CD4-positive, alpha-beta T cell (primary cell): ENCODE data around the gene GDF2. TPM values are rescaled to one million over a fixed set of nuclear protein-coding genes. Genes with fewer than 3 reads are reported as not detected.

Experiments
- ATAC-seq: fragments of 200-7000 bp; cut with Tn5 transposase; one replicate; pipeline ENCODE4 v1.10.0; 2022; ENCODE audit warnings: mild to moderate bottlenecking; ENCODE audit not compliant: poor library complexity
- CTCF ChIA-PET: fragments of 350-600 bp; sonication (Branson Sonifier 250); formaldehyde crosslinking; loops from one replicate; lab custom pipeline; 2021; ENCODE audit warnings: antibody characterized with exemption, inconsistent platforms; lab: Charles Lee
- POLR2A ChIA-PET: fragments of 350-600 bp; sonication (Branson Sonifier 250); formaldehyde crosslinking; loops from one replicate; lab custom pipeline; 2021; ENCODE audit warnings: antibody characterized with exemption, inconsistent platforms; lab: Charles Lee
- DNase-seq, 14 experiments: peaks; one replicate each; pipeline ENCODE4 v3.0.0-alpha.2; 2013 to 2020; ENCODE audit warnings: mixed read lengths in 2 of 14
- H3K27ac ChIP-seq, 2 donors: one replicate each; pipeline versions ENCODE4 v1.5.1 to v1.7.0; 2013; ENCODE audit warnings: low read length in 2 of 2, low read depth in 1 of 2, mild to moderate bottlenecking in 1 of 2
- H3K27me3 ChIP-seq, 2 experiments: 1 replicate in 1 of 2; 2 replicates in 1 of 2; pipeline versions ENCODE4 v1.6.1 to v1.7.0; 2013; ENCODE audit warnings: low read length in 2 of 2, control low read depth in 1 of 2, mild to moderate bottlenecking in 1 of 2, moderate library complexity in 1 of 2; ENCODE audit not compliant: insufficient read depth in 2 of 2, control insufficient read depth in 1 of 2
- H3K36me3 ChIP-seq: one replicate; pipeline ENCODE4 v1.6.1; 2013; ENCODE audit warnings: low read length, control low read depth; ENCODE audit not compliant: insufficient read depth
- H3K4me1 ChIP-seq: one replicate; pipeline ENCODE4 v1.6.1; 2013; ENCODE audit warnings: low read length, control low read depth; ENCODE audit not compliant: insufficient read depth
- H3K4me3 ChIP-seq: one replicate; pipeline ENCODE4 v1.5.1; 2013; ENCODE audit warnings: mild to moderate bottlenecking, low read length, moderate library complexity
- H3K9me3 ChIP-seq, 2 experiments: 1 replicate in 1 of 2; 2 replicates in 1 of 2; pipeline versions ENCODE4 v1.6.1 to v1.7.0; 2013; ENCODE audit warnings: low read length in 2 of 2, mild to moderate bottlenecking in 2 of 2, control low read depth in 1 of 2, moderate library complexity in 1 of 2; ENCODE audit not compliant: control insufficient read depth in 1 of 2, insufficient read depth in 1 of 2
- H3K27ac Mint-ChIP-seq: one replicate; pipeline ENCODE4 v1.8.0; 2020; ENCODE audit warnings: mixed read lengths
- H3K27me3 Mint-ChIP-seq: one replicate; pipeline ENCODE4 v1.8.0; 2021; ENCODE audit warnings: mixed read lengths
- H3K36me3 Mint-ChIP-seq: one replicate; pipeline ENCODE4 v1.8.0; 2021; ENCODE audit warnings: low read depth, mixed read lengths
- H3K4me1 Mint-ChIP-seq: one replicate; pipeline ENCODE4 v1.8.0; 2021; ENCODE audit warnings: low read depth, mixed read lengths
- H3K4me3 Mint-ChIP-seq: one replicate; pipeline ENCODE4 v1.8.0; 2020; ENCODE audit warnings: mild to moderate bottlenecking, mixed read lengths
- H3K9me3 Mint-ChIP-seq: one replicate; pipeline ENCODE4 v1.8.0; 2020; ENCODE audit warnings: mixed read lengths
- CTCF ChIP-seq: fragments of 200-600 bp; IDR thresholded peaks from one replicate; pipeline ENCODE4 v1.8.0; 2022; ENCODE audit warnings: antibody characterized with exemption, mild to moderate bottlenecking
- intact Hi-C, 2 experiments: fragments of 100-400 bp; cut with DNase I in 1 of 2; cut with micrococcal nuclease in 1 of 2; formaldehyde crosslinking; loops; one replicate each; pipeline versions ENCODE4 v1.15.1 to v1.9.0; 2023 to 2025; cut with DNase I, micrococcal nuclease
- total RNA-seq, 174 experiments: library from RNA in 2 of 174; stranded (reverse) in 2 of 174; gene quantifications; one replicate each; pipeline ENCODE4 v1.2.3 and lab custom pipeline; 2021 to 2026

GDF2 gene
- total RNA-seq, 2 experiments from 2014 or later, result not detected

- no peaks in the 10 kb centered on the region for H3K9me3 Mint-ChIP-seq
- no peaks in the 10 kb centered on the region for H3K27me3 ChIP-seq
- H3K4me3 Mint-ChIP-seq, result no peak overlapping the region
- no peak overlapping the region for H3K4me3 ChIP-seq
- H3K4me1 ChIP-seq, result no peaks in the 10 kb centered on the region
- H3K27me3 Mint-ChIP-seq, result no peaks in the 10 kb centered on the region
- intact Hi-C loops, result no loop called here
- H3K4me1 Mint-ChIP-seq, result no peaks in the 10 kb centered on the region
- ATAC-seq (no peak), DNase-seq (peak in 1 of 14 experiments; percentile 6)
- ChIA-PET CTCF (no interaction called here), POLR2A (no interaction called here)
- no peak overlapping the region for H3K27ac ChIP-seq
- H3K36me3 Mint-ChIP-seq, result no peaks in the 10 kb centered on the region
- H3K9me3 ChIP-seq, result no peaks in the 10 kb centered on the region
- H3K27ac Mint-ChIP-seq, result no peak overlapping the region
- TF ChIP-seq CTCF, result no peak
- H3K36me3 ChIP-seq, result no peaks in the 10 kb centered on the region
These were observed 25.0 kb downstream of the GDF2 start for GRCh38 chr10:47347303-47347675.

- Mint-ChIP-seq H3K4me1 (no peaks in the 10 kb centered on the region), H3K4me3 (no peak within 1 kb of the TSS), H3K36me3 (no peaks in the 10 kb centered on the region), H3K27me3 (no peaks in the 10 kb centered on the region), H3K27ac (no peak within 1 kb of the TSS), H3K9me3 (no peaks in the 10 kb centered on the region)
- no peaks in the 10 kb centered on the region for H3K27me3 ChIP-seq
- no peaks in the 10 kb centered on the region for H3K9me3 ChIP-seq
- H3K4me3 ChIP-seq, result no peak within 1 kb of the TSS
- no peak for DNase-seq
- intact Hi-C loops, result no loop called here
- no peak for TF ChIP-seq CTCF
- POLR2A ChIA-PET, result no interaction called here
- no peak within 1 kb of the TSS for H3K27ac ChIP-seq
- no peaks in the 10 kb centered on the region for H3K36me3 ChIP-seq
- no peak for ATAC-seq
- H3K4me1 ChIP-seq, result no peaks in the 10 kb centered on the region
- CTCF ChIA-PET, result no interaction called here
These were observed 25.9 kb downstream of the GDF2 start, which contains the start of gene RBP3 for GRCh38 chr10:47348138-47348651. Gene RBP3, plus strand, starts transcription at chr10:47348363. Its CDS starts 122 bp downstream, at chr10:47348485.

- Mint-ChIP-seq H3K27ac (no peak overlapping the region), H3K36me3 (no peaks in the 10 kb centered on the region), H3K4me1 (no peaks in the 10 kb centered on the region), H3K27me3 (no peaks in the 10 kb centered on the region), H3K9me3 (no peaks in the 10 kb centered on the region), H3K4me3 (no peak overlapping the region)
- no peak overlapping the region for H3K4me3 ChIP-seq
- intact Hi-C loops, result no loop called here
- no peak overlapping the region for H3K27ac ChIP-seq
- no peaks in the 10 kb centered on the region for H3K9me3 ChIP-seq
- DNase-seq (peak in 1 of 14 experiments; percentile 20), ATAC-seq (no peak)
- no peaks in the 10 kb centered on the region for H3K27me3 ChIP-seq
- CTCF ChIA-PET, result no interaction called here
- POLR2A ChIA-PET, result no interaction called here
- TF ChIP-seq CTCF, result no peak
- H3K36me3 ChIP-seq, result no peaks in the 10 kb centered on the region
- H3K4me1 ChIP-seq, result no peaks in the 10 kb centered on the region
These were observed 26.6 kb downstream of the GDF2 start for GRCh38 chr10:47348661-47349470.
